22Rv1 (cell line): ENCODE data around the gene DKKL1.

Experiments
- ZFX ChIP-seq: fragments of 450-650 bp; IDR thresholded peaks from 2 replicates; pipeline ENCODE4 v1.6.1; 2017; ENCODE audit warnings: antibody characterized with exemption, borderline replicate concordance
- TF ChIP-seq, protein P1 (sequence below): fragments of 450-650 bp; IDR thresholded peaks from 2 replicates; pipeline ENCODE4 v1.5.1; 2017; ENCODE audit warnings: mild to moderate bottlenecking

DNA sequence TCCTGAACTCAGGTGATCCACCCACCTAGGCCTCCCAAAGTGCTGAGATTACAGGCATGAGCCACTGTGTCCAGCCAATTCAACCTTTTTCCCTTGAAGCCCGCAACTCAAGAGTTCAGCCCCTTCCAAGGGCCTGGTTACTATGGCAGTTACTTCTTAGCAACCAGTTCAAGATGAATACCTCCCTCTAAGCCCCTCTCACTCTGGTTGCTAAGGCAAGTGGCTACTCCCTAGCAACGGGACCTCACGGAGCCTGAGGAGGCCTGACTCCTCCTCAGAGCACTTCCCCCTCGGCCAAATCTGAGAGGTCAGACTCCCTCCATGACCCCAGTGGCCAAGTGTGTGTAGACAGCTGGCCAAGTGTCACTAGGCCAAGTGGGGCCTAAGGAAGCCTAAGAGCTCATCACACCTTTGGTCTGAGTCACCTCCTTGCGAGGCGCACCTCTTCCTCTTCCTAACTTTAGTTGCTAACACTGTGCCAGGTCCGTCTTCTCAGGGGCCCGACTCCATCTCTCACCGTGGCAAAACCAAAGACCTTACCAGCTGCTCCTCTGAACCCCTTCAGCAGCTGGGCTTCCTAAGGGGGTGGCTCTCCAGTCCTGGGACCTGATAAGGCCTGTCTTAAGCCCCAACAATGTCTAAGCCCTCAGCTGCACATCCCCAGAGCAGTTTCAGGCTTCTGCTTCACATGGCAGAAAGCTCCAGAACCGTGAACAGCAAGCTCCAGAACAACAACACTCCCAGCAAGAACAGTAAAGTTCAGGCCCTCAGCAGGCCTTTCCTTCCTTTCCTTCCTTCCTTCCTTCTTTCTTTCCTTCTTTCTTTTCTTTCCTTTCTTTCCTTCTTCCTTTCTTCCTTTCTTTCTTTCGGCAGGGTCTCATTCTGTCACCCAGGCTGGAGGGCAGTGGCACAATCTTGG lies 18.9 kb upstream of the DKKL1 start:
- TF ChIP-seq, protein P1, sequence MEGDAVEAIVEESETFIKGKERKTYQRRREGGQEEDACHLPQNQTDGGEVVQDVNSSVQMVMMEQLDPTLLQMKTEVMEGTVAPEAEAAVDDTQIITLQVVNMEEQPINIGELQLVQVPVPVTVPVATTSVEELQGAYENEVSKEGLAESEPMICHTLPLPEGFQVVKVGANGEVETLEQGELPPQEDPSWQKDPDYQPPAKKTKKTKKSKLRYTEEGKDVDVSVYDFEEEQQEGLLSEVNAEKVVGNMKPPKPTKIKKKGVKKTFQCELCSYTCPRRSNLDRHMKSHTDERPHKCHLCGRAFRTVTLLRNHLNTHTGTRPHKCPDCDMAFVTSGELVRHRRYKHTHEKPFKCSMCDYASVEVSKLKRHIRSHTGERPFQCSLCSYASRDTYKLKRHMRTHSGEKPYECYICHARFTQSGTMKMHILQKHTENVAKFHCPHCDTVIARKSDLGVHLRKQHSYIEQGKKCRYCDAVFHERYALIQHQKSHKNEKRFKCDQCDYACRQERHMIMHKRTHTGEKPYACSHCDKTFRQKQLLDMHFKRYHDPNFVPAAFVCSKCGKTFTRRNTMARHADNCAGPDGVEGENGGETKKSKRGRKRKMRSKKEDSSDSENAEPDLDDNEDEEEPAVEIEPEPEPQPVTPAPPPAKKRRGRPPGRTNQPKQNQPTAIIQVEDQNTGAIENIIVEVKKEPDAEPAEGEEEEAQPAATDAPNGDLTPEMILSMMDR, result no peak
- TF ChIP-seq ZFX, result no peak
